Naive B cell (primary cell): ENCODE measurements around the gene ORC5. TPM values are rescaled to one million over a fixed set of nuclear protein-coding genes. Genes with fewer than 3 reads are reported as not detected.
"Not testable (repeated sequence)": the region's sequence is repeated elsewhere in the genome, so short reads cannot be mapped to it uniquely, and the experiment has no call there.

Experiments used
- ATAC-seq, 2 donors: fragments of 150-1000 bp; cut with Tn5 transposase; 2 replicates each; pipeline ENCODE4 v1.10.0; 2021; ENCODE audit warnings: low read depth in 2 of 2, mild to moderate bottlenecking in 2 of 2, moderate library complexity in 2 of 2
- DNase-seq: peaks from one replicate; pipeline ENCODE4 v3.0.0; 2022
- H3K27ac Mint-ChIP-seq, 6 donors: one replicate each; pipeline ENCODE4 v1.8.0; 2020 to 2022; ENCODE audit warnings: mild to moderate bottlenecking in 6 of 6, mixed read lengths in 6 of 6, moderate library complexity in 5 of 6, inconsistent platforms in 2 of 6
- H3K27me3 Mint-ChIP-seq, 3 donors: one replicate each; pipeline ENCODE4 v1.8.0; 2021 to 2022; ENCODE audit warnings: mixed read lengths in 3 of 3, mild to moderate bottlenecking in 1 of 3
- H3K36me3 Mint-ChIP-seq, 2 donors: one replicate each; pipeline ENCODE4 v1.8.0; 2020 to 2022; ENCODE audit warnings: mixed read lengths in 2 of 2, inconsistent platforms in 1 of 2, mild to moderate bottlenecking in 1 of 2
- H3K4me1 Mint-ChIP-seq, 3 donors: one replicate each; pipeline ENCODE4 v1.8.0; 2020 to 2022; ENCODE audit warnings: mixed read lengths in 3 of 3, inconsistent platforms in 1 of 3, mild to moderate bottlenecking in 1 of 3, moderate library complexity in 1 of 3
- H3K4me3 Mint-ChIP-seq, 8 donors: one replicate each; pipeline ENCODE4 v1.8.0; 2020 to 2022; ENCODE audit warnings: mild to moderate bottlenecking in 8 of 8, mixed read lengths in 8 of 8, moderate library complexity in 8 of 8, inconsistent platforms in 2 of 8
- H3K9me3 Mint-ChIP-seq, 7 donors: one replicate each; pipeline ENCODE4 v1.8.0; 2020 to 2022; ENCODE audit warnings: mixed read lengths in 7 of 7, mild to moderate bottlenecking in 5 of 7, inconsistent platforms in 2 of 7, moderate library complexity in 1 of 7
- polyA plus RNA-seq, 6 donors: library from polyadenylated mRNA; unstranded; fragments of 300-500 nt; fragmentation: Illumina TruSeq; gene quantifications; one replicate each; pipeline ENCODE4 v1.2.3, GENCODE V29; 2021; ENCODE audit warnings: low read depth in 6 of 6

Gene ORC5
- 10 to 100 TPM; 13.6 to 29.7 (median 20.0) TPM for polyA plus RNA-seq

- Mint-ChIP-seq H3K27ac (peak within 1 kb of the TSS; percentile 91 to 97 (median 96)), H3K9me3 (peaks cover 0 to 8% (median 4%) of the 10 kb centered on the region in 7 donors), H3K4me3 (peak within 1 kb of the TSS; percentile 91 to 99 (median 96)), H3K36me3 (peaks cover 8 to 9% of the 10 kb centered on the region in 2 donors), H3K4me1 (peaks cover 24 to 26% (median 26%) of the 10 kb centered on the region in 3 donors), H3K27me3 (peaks cover 9 to 35% (median 28%) of the 10 kb centered on the region in 3 donors)
- DNase-seq (peak; percentile 66), ATAC-seq (peak; percentile 99 to 100)
Observed at GRCh38 chr7:104207731-104208420, at the start of gene ORC5. Gene ORC5, minus strand, starts transcription at chr7:104208013. Its CDS starts 109 bp downstream, at chr7:104207904.

- no peaks in the 10 kb centered on the region for H3K36me3 Mint-ChIP-seq
- ATAC-seq (no peak), DNase-seq (no peak)
- H3K4me3 Mint-ChIP-seq: no peak overlapping the region
- no peak overlapping the region for H3K27ac Mint-ChIP-seq
- H3K4me1 Mint-ChIP-seq: no peaks in the 10 kb centered on the region
- H3K27me3 Mint-ChIP-seq: peaks cover 12 to 26% (median 26%) of the 10 kb centered on the region in 3 donors
- H3K9me3 Mint-ChIP-seq: no peaks in the 10 kb centered on the region
Observed at GRCh38 chr7:104255616-104256015, 47.8 kb upstream of the ORC5 start.

- DNase-seq: no peak
- H3K27me3 Mint-ChIP-seq: peaks cover 12 to 27% (median 22%) of the 10 kb centered on the region in 3 donors
- H3K9me3 Mint-ChIP-seq: no peaks in the 10 kb centered on the region
- H3K4me3 Mint-ChIP-seq: no peak overlapping the region
- no peak for ATAC-seq
- H3K27ac Mint-ChIP-seq: no peak overlapping the region
- H3K4me1 Mint-ChIP-seq: no peaks in the 10 kb centered on the region
- H3K36me3 Mint-ChIP-seq: no peaks in the 10 kb centered on the region
Observed at GRCh38 chr7:104255194-104255593, 47.4 kb upstream of the ORC5 start.

GRCh38 chr7:104254696-104255095 lies 46.9 kb upstream of the ORC5 start:
- no peak overlapping the region for H3K27ac Mint-ChIP-seq
- no peaks in the 10 kb centered on the region for H3K36me3 Mint-ChIP-seq
- no peak overlapping the region for H3K4me3 Mint-ChIP-seq
- H3K9me3 Mint-ChIP-seq: peaks cover 0 to 2% (median 0%) of the 10 kb centered on the region in 7 donors
- no peaks in the 10 kb centered on the region for H3K4me1 Mint-ChIP-seq
- no peak for DNase-seq
- H3K27me3 Mint-ChIP-seq: peaks cover 15 to 30% (median 23%) of the 10 kb centered on the region in 3 donors
- ATAC-seq: no peak

- H3K4me3 Mint-ChIP-seq: no peak overlapping the region
- ATAC-seq: no peak
- H3K27ac Mint-ChIP-seq: no peak overlapping the region
- no peaks in the 10 kb centered on the region for H3K4me1 Mint-ChIP-seq
- H3K36me3 Mint-ChIP-seq: no peaks in the 10 kb centered on the region
- no peak for DNase-seq
- H3K9me3 Mint-ChIP-seq: peaks cover 0 to 6% (median 1%) of the 10 kb centered on the region in 7 donors
- peaks cover 18 to 43% (median 32%) of the 10 kb centered on the region in 3 donors for H3K27me3 Mint-ChIP-seq
Observed at GRCh38 chr7:104252409-104253134, 44.8 kb upstream of the ORC5 start.

GRCh38 chr7:104242638-104243037 lies 34.8 kb upstream of the ORC5 start:
- no peak overlapping the region for H3K27ac Mint-ChIP-seq
- peaks cover 30 to 64% (median 60%) of the 10 kb centered on the region in 3 donors for H3K27me3 Mint-ChIP-seq
- ATAC-seq (no peak), DNase-seq (no peak)
- no peak overlapping the region for H3K4me3 Mint-ChIP-seq
- peaks cover 0 to 16% (median 3%) of the 10 kb centered on the region in 7 donors for H3K9me3 Mint-ChIP-seq
- no peaks in the 10 kb centered on the region for H3K4me1 Mint-ChIP-seq
- no peaks in the 10 kb centered on the region for H3K36me3 Mint-ChIP-seq

- Mint-ChIP-seq H3K4me1 (no peaks in the 10 kb centered on the region), H3K27ac (no peak overlapping the region), H3K9me3 (peaks cover 0 to 13% (median 0%) of the 10 kb centered on the region in 7 donors), H3K27me3 (peaks cover 25 to 63% (median 61%) of the 10 kb centered on the region in 3 donors), H3K36me3 (no peaks in the 10 kb centered on the region), H3K4me3 (no peak overlapping the region)
- no peak for ATAC-seq
- no peak for DNase-seq
Observed at GRCh38 chr7:104241538-104242209, 33.9 kb upstream of the ORC5 start.

- H3K36me3 Mint-ChIP-seq: no peaks in the 10 kb centered on the region
- H3K9me3 Mint-ChIP-seq: peaks cover 0 to 13% (median 0%) of the 10 kb centered on the region in 7 donors
- no peak overlapping the region for H3K4me3 Mint-ChIP-seq
- peaks cover 25 to 62% (median 61%) of the 10 kb centered on the region in 3 donors for H3K27me3 Mint-ChIP-seq
- DNase-seq: no peak
- no peak for ATAC-seq
- H3K4me1 Mint-ChIP-seq: no peaks in the 10 kb centered on the region
- H3K27ac Mint-ChIP-seq: no peak overlapping the region
Observed at GRCh38 chr7:104241135-104241534, 33.3 kb upstream of the ORC5 start.

- no peak for DNase-seq
- no peak overlapping the region for H3K27ac Mint-ChIP-seq
- no peaks in the 10 kb centered on the region for H3K4me1 Mint-ChIP-seq
- ATAC-seq: no peak
- no peak overlapping the region for H3K4me3 Mint-ChIP-seq
- H3K36me3 Mint-ChIP-seq: no peaks in the 10 kb centered on the region
- H3K9me3 Mint-ChIP-seq: peaks cover 0 to 13% (median 0%) of the 10 kb centered on the region in 7 donors
- peaks cover 25 to 62% (median 54%) of the 10 kb centered on the region in 3 donors for H3K27me3 Mint-ChIP-seq
Observed at GRCh38 chr7:104240401-104240800, 32.6 kb upstream of the ORC5 start.

GRCh38 chr7:104234990-104235389 lies 27.2 kb upstream of the ORC5 start:
- peaks cover 29 to 44% (median 42%) of the 10 kb centered on the region in 3 donors for H3K27me3 Mint-ChIP-seq
- not testable (repeated sequence) for H3K36me3 Mint-ChIP-seq, H3K9me3 Mint-ChIP-seq, H3K27ac Mint-ChIP-seq, ATAC-seq, DNase-seq, H3K4me3 Mint-ChIP-seq, H3K4me1 Mint-ChIP-seq

GRCh38 chr7:104231054-104232046 lies 23.5 kb upstream of the ORC5 start:
- H3K27me3 Mint-ChIP-seq: peaks cover 30 to 40% (median 36%) of the 10 kb centered on the region in 3 donors
- ATAC-seq: peak; percentile 52 to 64
- no peaks in the 10 kb centered on the region for H3K36me3 Mint-ChIP-seq
- no peaks in the 10 kb centered on the region for H3K9me3 Mint-ChIP-seq
- H3K27ac Mint-ChIP-seq: peak overlapping the region in 2 of 6 donors; percentile 19 to 46
- peak; percentile 21 for DNase-seq
- H3K4me3 Mint-ChIP-seq: no peak overlapping the region
- H3K4me1 Mint-ChIP-seq: peaks cover 0 to 4% (median 3%) of the 10 kb centered on the region in 3 donors

GRCh38 chr7:104230606-104231005 lies 22.8 kb upstream of the ORC5 start:
- Mint-ChIP-seq H3K9me3 (no peaks in the 10 kb centered on the region), H3K27ac (no peak overlapping the region), H3K27me3 (peaks cover 30 to 40% (median 36%) of the 10 kb centered on the region in 3 donors), H3K36me3 (no peaks in the 10 kb centered on the region), H3K4me1 (peaks cover 0 to 4% (median 3%) of the 10 kb centered on the region in 3 donors), H3K4me3 (no peak overlapping the region)
- no peak for DNase-seq
- ATAC-seq: no peak
